SK-N-SH treated with all-trans-retinoic acid at 6 μM for 48 hours (cell line): ENCODE results near the gene GIMAP7.

Experiments
- ATAC-seq: fragments of 200-7000 bp; cut with Tn5 transposase; 3 replicates; pipeline ENCODE4 v1.9.1; 2020; ENCODE audit warnings: mild to moderate bottlenecking, moderate library complexity
- ARNTL ChIP-seq: fragments of 450-650 bp; formaldehyde crosslinking; IDR thresholded peaks from 2 replicates; pipeline ENCODE4 v1.5.0; 2020; ENCODE audit warnings: low read depth, mild to moderate bottlenecking, moderate library complexity, borderline replicate concordance
- BACH2 ChIP-seq: fragments of 250-450 bp; sonication (Bioruptor Pico); IDR thresholded peaks from 2 replicates; pipeline ENCODE4 v1.9.0; 2021; ENCODE audit warnings: mild to moderate bottlenecking, borderline replicate concordance
- CSDC2 ChIP-seq: fragments of 250-450 bp; sonication (Bioruptor Pico); IDR thresholded peaks from 2 replicates; pipeline ENCODE4 v1.5.0; 2020; ENCODE audit warnings: mild to moderate bottlenecking, moderate library complexity
- ESRRG ChIP-seq: fragments of 250-450 bp; sonication (Bioruptor Pico); IDR thresholded peaks from 2 replicates; pipeline ENCODE4 v1.6.1; 2021; ENCODE audit warnings: mild to moderate bottlenecking
- GLIS3 ChIP-seq: fragments of 250-450 bp; sonication (Bioruptor Pico); IDR thresholded peaks from 2 replicates; pipeline ENCODE4 v1.5.0; 2020; ENCODE audit warnings: mild to moderate bottlenecking, moderate library complexity
- ISL1 ChIP-seq: fragments of 250-450 bp; sonication (Bioruptor Pico); IDR thresholded peaks from 2 replicates; pipeline ENCODE4 v2.1.2; 2022; ENCODE audit warnings: mild to moderate bottlenecking, moderate library complexity
- OSR1 ChIP-seq: fragments of 250-450 bp; sonication (Bioruptor Pico); IDR thresholded peaks from 2 replicates; pipeline ENCODE4 v1.8.0; 2022; ENCODE audit warnings: moderate library complexity, mild to moderate bottlenecking, inconsistent platforms
- PATZ1 ChIP-seq: fragments of 250-450 bp; sonication (Bioruptor Pico); IDR thresholded peaks from 2 replicates; pipeline ENCODE4 v1.8.0; 2020; ENCODE audit warnings: mild to moderate bottlenecking, moderate library complexity, borderline replicate concordance
- POU6F1 ChIP-seq: fragments of 250-450 bp; sonication (Bioruptor Pico); IDR thresholded peaks from 2 replicates; pipeline ENCODE4 v1.8.0; 2021; ENCODE audit warnings: low read depth, mild to moderate bottlenecking, moderate library complexity, borderline replicate concordance
- RARB ChIP-seq: fragments of 250-450 bp; sonication (Bioruptor Pico); IDR thresholded peaks from 2 replicates; pipeline ENCODE4 v1.8.0; 2021; ENCODE audit warnings: mild to moderate bottlenecking, moderate library complexity
- SNAI2 ChIP-seq: fragments of 250-450 bp; sonication (Bioruptor Pico); IDR thresholded peaks from 2 replicates; pipeline ENCODE4 v1.5.0; 2020; ENCODE audit warnings: mild to moderate bottlenecking, moderate library complexity
- TCF4 ChIP-seq: fragments of 250-450 bp; sonication (Bioruptor Pico); IDR thresholded peaks from 2 replicates; pipeline ENCODE4 v1.8.0; 2021; ENCODE audit warnings: mild to moderate bottlenecking, moderate library complexity, borderline replicate concordance
- TOX ChIP-seq: fragments of 250-450 bp; sonication (Bioruptor Pico); IDR thresholded peaks from 2 replicates; pipeline ENCODE4 v1.8.0; 2021; ENCODE audit warnings: mild to moderate bottlenecking, moderate library complexity, borderline replicate concordance
- TSHZ2 ChIP-seq: fragments of 250-450 bp; sonication (Bioruptor Pico); IDR thresholded peaks from 2 replicates; pipeline ENCODE4 v1.5.0; 2020; ENCODE audit warnings: mild to moderate bottlenecking, moderate library complexity
- ZC3H10 ChIP-seq: fragments of 250-450 bp; sonication (Bioruptor Pico); IDR thresholded peaks from 2 replicates; pipeline ENCODE4 v1.5.1; 2021; ENCODE audit warnings: mild to moderate bottlenecking, moderate library complexity
- ZFP3 ChIP-seq: fragments of 250-450 bp; sonication (Bioruptor Pico); IDR thresholded peaks from 2 replicates; pipeline ENCODE4 v1.5.0; 2020; ENCODE audit warnings: mild to moderate bottlenecking, moderate library complexity
- ZFP30 ChIP-seq: fragments of 450-650 bp; formaldehyde crosslinking; IDR thresholded peaks from 2 replicates; pipeline ENCODE4 v1.5.0; 2022; ENCODE audit warnings: mild to moderate bottlenecking, moderate library complexity
- ZNF565 ChIP-seq: fragments of 450-650 bp; formaldehyde crosslinking; conservative IDR thresholded peaks from 2 replicates; pipeline ENCODE4 v1.5.0; 2020; ENCODE audit warnings: low read depth, mild to moderate bottlenecking, moderate library complexity
- ZNF70 ChIP-seq: fragments of 450-650 bp; formaldehyde crosslinking; IDR thresholded peaks from 2 replicates; pipeline ENCODE4 v1.5.0; 2020; ENCODE audit warnings: mild to moderate bottlenecking, moderate library complexity
- ZNF8 ChIP-seq: fragments of 450-650 bp; formaldehyde crosslinking; IDR thresholded peaks from 2 replicates; pipeline ENCODE4 v1.5.0; 2020; ENCODE audit warnings: mild to moderate bottlenecking, moderate library complexity
- TF ChIP-seq, protein P1 (sequence below): fragments of 250-450 bp; sonication (Bioruptor Pico); IDR thresholded peaks from 2 replicates; pipeline ENCODE4 v1.5.1; 2020; ENCODE audit warnings: low read depth, mild to moderate bottlenecking, moderate library complexity
- TF ChIP-seq, protein P2 (sequence below): fragments of 250-450 bp; sonication (Bioruptor Pico); IDR thresholded peaks from 2 replicates; pipeline ENCODE4 v1.5.1; 2021; ENCODE audit warnings: mild to moderate bottlenecking, moderate library complexity

Gene GIMAP7

DNA sequence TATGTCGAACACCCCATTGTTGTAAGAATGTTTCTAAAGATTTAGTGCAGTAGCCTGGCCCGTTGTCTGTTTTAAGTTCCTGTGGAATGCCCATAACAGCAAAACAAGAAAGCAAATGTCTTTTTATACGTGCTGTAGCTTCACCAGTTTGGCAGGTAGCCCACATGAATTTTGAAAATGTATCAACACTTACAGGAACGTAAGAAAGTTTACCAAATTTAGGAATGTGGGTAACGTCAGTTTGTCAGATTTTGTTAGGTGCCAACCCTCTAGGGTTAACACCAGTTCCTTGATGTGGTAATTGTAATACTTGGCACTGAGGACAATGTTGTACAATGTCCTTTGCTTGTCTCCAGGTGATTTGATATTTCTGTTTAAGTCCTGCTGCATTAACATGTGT, 49.3 kb downstream of the GIMAP7 start:
- TF ChIP-seq ZFP30 (CRISPR knock-in tag) (no peak), POU6F1 (CRISPR knock-in tag) (no peak), TSHZ2 (CRISPR knock-in tag) (no peak), CSDC2 (CRISPR knock-in tag) (no peak), SNAI2 (CRISPR knock-in tag) (no peak), OSR1 (CRISPR knock-in tag) (no peak), TOX (CRISPR knock-in tag) (no peak)
- TF ChIP-seq, protein P1, sequence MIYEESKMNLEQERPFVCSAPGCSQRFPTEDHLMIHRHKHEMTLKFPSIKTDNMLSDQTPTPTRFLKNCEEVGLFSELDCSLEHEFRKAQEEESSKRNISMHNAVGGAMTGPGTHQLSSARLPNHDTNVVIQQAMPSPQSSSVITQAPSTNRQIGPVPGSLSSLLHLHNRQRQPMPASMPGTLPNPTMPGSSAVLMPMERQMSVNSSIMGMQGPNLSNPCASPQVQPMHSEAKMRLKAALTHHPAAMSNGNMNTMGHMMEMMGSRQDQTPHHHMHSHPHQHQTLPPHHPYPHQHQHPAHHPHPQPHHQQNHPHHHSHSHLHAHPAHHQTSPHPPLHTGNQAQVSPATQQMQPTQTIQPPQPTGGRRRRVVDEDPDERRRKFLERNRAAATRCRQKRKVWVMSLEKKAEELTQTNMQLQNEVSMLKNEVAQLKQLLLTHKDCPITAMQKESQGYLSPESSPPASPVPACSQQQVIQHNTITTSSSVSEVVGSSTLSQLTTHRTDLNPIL (CRISPR knock-in tag), result no peak
- no peak for ATAC-seq

DNA sequence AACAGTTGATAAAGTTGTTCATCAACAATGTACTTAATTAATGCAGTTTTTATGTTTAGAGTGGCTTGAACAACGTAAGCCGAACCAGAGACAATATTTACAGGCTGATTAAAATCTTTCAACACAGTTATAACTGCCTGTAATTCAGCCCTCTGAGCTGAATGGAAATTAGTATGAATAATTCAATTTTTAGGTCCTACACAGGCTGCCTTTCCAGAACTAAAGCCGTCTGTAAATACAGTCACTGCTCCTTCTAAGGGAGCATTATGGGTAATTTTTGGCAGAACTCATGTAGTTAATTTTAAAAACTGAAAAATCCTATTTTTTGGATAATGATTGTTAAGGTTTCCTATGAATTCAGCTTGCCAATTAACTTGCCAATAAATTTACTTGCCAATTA, 49.9 kb downstream of the GIMAP7 start:
- no peak for TF ChIP-seq ISL1 (CRISPR knock-in tag)
- no peak for TF ChIP-seq ZFP30 (CRISPR knock-in tag)
- no peak for TF ChIP-seq ESRRG (CRISPR knock-in tag)
- TF ChIP-seq, protein P1 (CRISPR knock-in tag), result no peak
- no peak for TF ChIP-seq RARB
- no peak for TF ChIP-seq ZFP3
- TF ChIP-seq TOX (CRISPR knock-in tag), result no peak
- no peak for TF ChIP-seq GLIS3 (CRISPR knock-in tag)
- TF ChIP-seq ZNF70 (CRISPR knock-in tag), result no peak
- no peak for ATAC-seq

GRCh38 chr7:150565239-150565638, 50.6 kb downstream of the GIMAP7 start:
- TF ChIP-seq PATZ1 (CRISPR knock-in tag) (no peak), ZFP30 (CRISPR knock-in tag) (no peak), SNAI2 (CRISPR knock-in tag) (no peak), ZNF8 (CRISPR knock-in tag) (no peak), ESRRG (CRISPR knock-in tag) (no peak), ARNTL (no peak), ZNF565 (CRISPR knock-in tag) (no peak), TCF4 (CRISPR knock-in tag) (no peak), POU6F1 (CRISPR knock-in tag) (no peak), CSDC2 (CRISPR knock-in tag) (no peak), ZC3H10 (CRISPR knock-in tag) (no peak), ZFP3 (no peak), GLIS3 (CRISPR knock-in tag) (no peak), ZNF70 (CRISPR knock-in tag) (no peak), BACH2 (no peak), ISL1 (CRISPR knock-in tag) (no peak), RARB (no peak), TSHZ2 (CRISPR knock-in tag) (no peak), OSR1 (CRISPR knock-in tag) (no peak)
- TF ChIP-seq, protein P2, sequence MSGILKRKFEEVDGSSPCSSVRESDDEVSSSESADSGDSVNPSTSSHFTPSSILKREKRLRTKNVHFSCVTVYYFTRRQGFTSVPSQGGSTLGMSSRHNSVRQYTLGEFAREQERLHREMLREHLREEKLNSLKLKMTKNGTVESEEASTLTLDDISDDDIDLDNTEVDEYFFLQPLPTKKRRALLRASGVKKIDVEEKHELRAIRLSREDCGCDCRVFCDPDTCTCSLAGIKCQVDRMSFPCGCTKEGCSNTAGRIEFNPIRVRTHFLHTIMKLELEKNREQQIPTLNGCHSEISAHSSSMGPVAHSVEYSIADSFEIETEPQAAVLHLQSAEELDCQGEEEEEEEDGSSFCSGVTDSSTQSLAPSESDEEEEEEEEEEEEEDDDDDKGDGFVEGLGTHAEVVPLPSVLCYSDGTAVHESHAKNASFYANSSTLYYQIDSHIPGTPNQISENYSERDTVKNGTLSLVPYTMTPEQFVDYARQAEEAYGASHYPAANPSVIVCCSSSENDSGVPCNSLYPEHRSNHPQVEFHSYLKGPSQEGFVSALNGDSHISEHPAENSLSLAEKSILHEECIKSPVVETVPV, result no peak
- TF ChIP-seq, all 23 proteins: peak for 0

More at GRCh38 chr7:150565239-150565638, 50.6 kb downstream of the GIMAP7 start:
- no peak for ATAC-seq
